Amniotic epithelial cell (primary cell): Measurements from ENCODE around the gene PRAMEF4.
"Not testable (repeated sequence)": the region's sequence is repeated elsewhere in the genome, so short reads cannot be mapped to it uniquely, and the experiment has no call there.

ENCODE experiments used
- DNase-seq: peaks from one replicate; pipeline ENCODE4 v3.0.0-alpha.2; 2010; ENCODE audit warnings: low read depth

PRAMEF4 gene

GRCh38 chr1:12886101-12886500 lies at the start of gene PRAMEF4:
PRAMEF4 (minus strand) TSS chr1:12886201; CDS start chr1:12883394, 2,807 bp downstream.
- not testable (repeated sequence) for DNase-seq

- not testable (repeated sequence) for DNase-seq
These were observed 38.4 kb upstream of the PRAMEF4 start for GRCh38 chr1:12924368-12924767.

- DNase-seq = not testable (repeated sequence)
These were observed 35.7 kb upstream of the PRAMEF4 start for GRCh38 chr1:12921749-12922148.

- not testable (repeated sequence) for DNase-seq
These were observed 30.3 kb upstream of the PRAMEF4 start, which contains the start of gene PRAMEF7 for GRCh38 chr1:12916310-12916709. PRAMEF7 (plus strand) TSS chr1:12916610; CDS start chr1:12917693, 1,083 bp downstream.

- not testable (repeated sequence) for DNase-seq
These were observed 18.0 kb upstream of the PRAMEF4 start for GRCh38 chr1:12903793-12904572.

- DNase-seq = not testable (repeated sequence)
These were observed 13.2 kb upstream of the PRAMEF4 start for GRCh38 chr1:12899186-12899585.

- DNase-seq = not testable (repeated sequence)
These were observed 12.2 kb upstream of the PRAMEF4 start, which contains the start of gene PRAMEF10 for GRCh38 chr1:12898170-12898569. PRAMEF10 (minus strand) TSS chr1:12898270; CDS start chr1:12895847, 2,423 bp downstream.

- DNase-seq = not testable (repeated sequence)
These were observed 7.5 kb downstream of the PRAMEF4 start for GRCh38 chr1:12878453-12878852.

GRCh38 chr1:12863131-12863880 lies 22.7 kb downstream of the PRAMEF4 start:
- DNase-seq = not testable (repeated sequence)

GRCh38 chr1:12856786-12857185 lies 29.2 kb downstream of the PRAMEF4 start, which contains the start of gene PRAMEF2:
PRAMEF2 (plus strand) TSS chr1:12857086; CDS start chr1:12859010, 1,924 bp downstream.
- not testable (repeated sequence) for DNase-seq

GRCh38 chr1:12851779-12852178 lies 34.2 kb downstream of the PRAMEF4 start:
- no peak for DNase-seq

- not testable (repeated sequence) for DNase-seq
These were observed 37.4 kb downstream of the PRAMEF4 start, which contains the start of gene HNRNPCL1 for GRCh38 chr1:12848620-12849019. HNRNPCL1 (minus strand) TSS chr1:12848720; CDS start chr1:12848289, 431 bp downstream.

GRCh38 chr1:12833251-12833650 lies 52.8 kb downstream of the PRAMEF4 start:
- DNase-seq = not testable (repeated sequence)

GRCh38 chr1:12831310-12831709 lies 54.7 kb downstream of the PRAMEF4 start, which contains the start of gene PRAMEF11:
PRAMEF11 (minus strand) TSS chr1:12831410; CDS start chr1:12828789, 2,621 bp downstream.
- not testable (repeated sequence) for DNase-seq
